PC-3 (cell line): ENCODE measurements around the gene VGLL1.

Source experiments
- CTCF ChIP-seq: fragments of 300-600 bp; sonication (generic); conservative IDR thresholded peaks from 2 replicates; pipeline ENCODE4 v1.5.1; 2017; ENCODE audit warnings: antibody characterized with exemption, low read depth, mild to moderate bottlenecking, low read length
- EZH2 ChIP-seq: fragments of 300-600 bp; sonication (generic); IDR thresholded peaks from one replicate; pipeline ENCODE4 v1.6.1; 2017; ENCODE audit warnings: antibody characterized with exemption, mild to moderate bottlenecking, low read length; ENCODE audit not compliant: unreplicated experiment
- EZH2phosphoT487 ChIP-seq: fragments of 300-600 bp; sonication (generic); IDR thresholded peaks from 2 replicates; pipeline ENCODE4 v1.6.1; 2018; ENCODE audit warnings: mild to moderate bottlenecking, antibody characterized with exemption, low read length, borderline replicate concordance

GRCh38 chrX:136587532-136587931, 55.5 kb downstream of the VGLL1 start:
- TF ChIP-seq CTCF (no peak), EZH2phosphoT487 (no peak), EZH2 (no peak)
